Common myeloid progenitor, CD34-positive (primary cell): ENCODE results near the gene PLK2.

ENCODE experiments used
- CTCF ChIA-PET: fragments of 350-600 bp; sonication (Branson Sonifier 250); formaldehyde crosslinking; loops from one replicate; lab custom pipeline; 2021; ENCODE audit warnings: antibody characterized with exemption; lab: Charles Lee
- POLR2A ChIA-PET: fragments of 350-600 bp; sonication (Branson Sonifier 250); formaldehyde crosslinking; loops from one replicate; lab custom pipeline; 2021; ENCODE audit warnings: antibody characterized with exemption; lab: Charles Lee
- DNase-seq, 3 donors: peaks; one replicate each; pipeline versions ENCODE4 v3.0.0 to v3.0.0-alpha.2; 2013
- H3K27ac ChIP-seq, 2 experiments: 1 replicate in 1 of 2; 2 replicates in 1 of 2; pipeline ENCODE4 v1.7.0; 2013; ENCODE audit warnings: inconsistent platforms in 2 of 2, low read length in 2 of 2, mild to moderate bottlenecking in 2 of 2, low read depth in 1 of 2, moderate library complexity in 1 of 2; ENCODE audit not compliant: severe bottlenecking in 2 of 2, insufficient read depth in 1 of 2, poor library complexity in 1 of 2
- H3K27me3 ChIP-seq, 5 experiments: replicated peaks in 2 of 5; 1 replicate in 3 of 5; 2 replicates in 2 of 5; pipeline versions ENCODE4 v1.6.1 to v1.7.0; 2013; ENCODE audit warnings: low read length in 4 of 5, mild to moderate bottlenecking in 2 of 5, moderate library complexity in 2 of 5, inconsistent platforms in 1 of 5; ENCODE audit not compliant: insufficient read depth in 5 of 5, control insufficient read depth in 4 of 5
- H3K36me3 ChIP-seq, 4 experiments: 1 replicate in 2 of 4; 2 replicates in 2 of 4; pipeline versions ENCODE4 v1.6.1 to v1.7.0; 2013; ENCODE audit warnings: low read length in 3 of 4, control low read depth in 1 of 4, mild to moderate bottlenecking in 1 of 4; ENCODE audit not compliant: control insufficient read depth in 4 of 4, insufficient read depth in 4 of 4
- H3K4me1 ChIP-seq, 4 experiments: 1 replicate in 3 of 4; 2 replicates in 1 of 4; pipeline versions ENCODE4 v1.6.1 to v1.7.1; 2013; ENCODE audit warnings: low read length in 3 of 4, mild to moderate bottlenecking in 3 of 4, control low read depth in 1 of 4, inconsistent platforms in 1 of 4, moderate library complexity in 1 of 4; ENCODE audit not compliant: control insufficient read depth in 4 of 4, insufficient read depth in 4 of 4; ENCODE audit errors: control extremely low read depth in 1 of 4
- H3K4me3 ChIP-seq, 7 experiments: 1 replicate in 4 of 7; 2 replicates in 3 of 7; pipeline versions ENCODE4 v1.5.1 to v1.7.0; 2013; ENCODE audit warnings: mild to moderate bottlenecking in 7 of 7, low read length in 6 of 7, moderate library complexity in 6 of 7, inconsistent platforms in 2 of 7, low read depth in 2 of 7, control low read depth in 1 of 7; ENCODE audit not compliant: insufficient read depth in 4 of 7, control insufficient read depth in 1 of 7; ENCODE audit errors: extremely low read depth in 1 of 7
- H3K9me3 ChIP-seq, 5 experiments: 1 replicate in 4 of 5; 2 replicates in 1 of 5; pipeline versions ENCODE4 v1.6.1 to v1.7.1; 2013; ENCODE audit warnings: low read length in 4 of 5, mild to moderate bottlenecking in 2 of 5, inconsistent platforms in 1 of 5, low read depth in 1 of 5, moderate library complexity in 1 of 5; ENCODE audit not compliant: control insufficient read depth in 4 of 5, insufficient read depth in 2 of 5; ENCODE audit errors: control extremely low read depth in 1 of 5
- WGBS: methylation state at CpG from one replicate; pipeline ENCODE4 v1.1.5; 2013; ENCODE audit not compliant: insufficient coverage; 5-methylcytosine and 5-hydroxymethylcytosine counted together

PLK2 gene

DNA sequence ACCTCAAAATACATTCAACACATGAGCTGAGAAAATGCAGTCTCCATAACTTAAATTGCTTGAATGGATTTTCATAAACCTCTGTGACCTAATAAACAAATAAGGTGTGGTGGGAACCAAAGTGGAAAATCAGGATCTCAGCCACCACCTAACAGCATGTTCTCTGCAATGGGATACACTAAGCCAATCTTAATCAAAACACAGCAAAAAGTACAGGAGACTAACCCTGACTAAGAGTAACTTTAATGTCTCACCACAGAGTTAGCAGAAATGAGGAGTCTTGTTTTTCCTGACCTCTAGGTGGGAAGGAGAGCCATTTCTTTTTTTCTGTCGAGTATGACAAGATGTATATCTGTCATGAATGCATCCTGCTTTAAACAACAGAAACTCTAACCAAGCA, 48.5 kb downstream of the PLK2 start:
- Histone ChIP-seq H3K9me3 (no peaks in the 10 kb centered on the region), H3K27ac (no peak overlapping the region), H3K4me1 (no peaks in the 10 kb centered on the region), H3K4me3 (no peak overlapping the region), H3K36me3 (no peaks in the 10 kb centered on the region), H3K27me3 (no peaks in the 10 kb centered on the region)
- no CpG with 5 or more reads among the region's 1 CpG for WGBS
- no peak for DNase-seq
- ChIA-PET CTCF (no interaction called here), POLR2A (no interaction called here)

DNA sequence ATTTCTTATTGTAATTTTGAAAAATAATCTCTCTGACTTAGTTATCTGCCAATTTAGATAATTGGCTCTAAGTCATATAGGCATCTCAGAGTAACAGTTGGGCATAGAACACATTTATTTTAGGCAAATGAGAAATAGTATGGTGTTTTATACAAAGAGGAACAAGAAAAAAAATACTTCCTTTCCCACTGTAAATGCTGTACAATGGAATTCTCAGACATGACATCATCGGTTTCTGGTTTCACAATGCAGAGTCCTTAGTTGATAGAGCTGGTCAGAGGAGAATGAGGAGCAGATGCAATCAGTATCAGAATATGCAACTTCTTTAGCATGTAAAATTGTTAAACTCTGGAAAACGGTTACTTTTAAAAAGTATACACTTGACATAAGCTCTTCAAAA, 49.4 kb downstream of the PLK2 start:
- 100% methylated on average over 1 of the region's 2 CpGs for whole genome bisulfite sequencing
- Histone ChIP-seq H3K4me1 (no peaks in the 10 kb centered on the region), H3K9me3 (no peaks in the 10 kb centered on the region), H3K36me3 (no peaks in the 10 kb centered on the region), H3K4me3 (no peak overlapping the region), H3K27ac (no peak overlapping the region), H3K27me3 (no peaks in the 10 kb centered on the region)
- POLR2A ChIA-PET: no interaction called here
- peak in 1 of 3 donors; percentile 3 for DNase-seq
- CTCF ChIA-PET: no interaction called here

DNA sequence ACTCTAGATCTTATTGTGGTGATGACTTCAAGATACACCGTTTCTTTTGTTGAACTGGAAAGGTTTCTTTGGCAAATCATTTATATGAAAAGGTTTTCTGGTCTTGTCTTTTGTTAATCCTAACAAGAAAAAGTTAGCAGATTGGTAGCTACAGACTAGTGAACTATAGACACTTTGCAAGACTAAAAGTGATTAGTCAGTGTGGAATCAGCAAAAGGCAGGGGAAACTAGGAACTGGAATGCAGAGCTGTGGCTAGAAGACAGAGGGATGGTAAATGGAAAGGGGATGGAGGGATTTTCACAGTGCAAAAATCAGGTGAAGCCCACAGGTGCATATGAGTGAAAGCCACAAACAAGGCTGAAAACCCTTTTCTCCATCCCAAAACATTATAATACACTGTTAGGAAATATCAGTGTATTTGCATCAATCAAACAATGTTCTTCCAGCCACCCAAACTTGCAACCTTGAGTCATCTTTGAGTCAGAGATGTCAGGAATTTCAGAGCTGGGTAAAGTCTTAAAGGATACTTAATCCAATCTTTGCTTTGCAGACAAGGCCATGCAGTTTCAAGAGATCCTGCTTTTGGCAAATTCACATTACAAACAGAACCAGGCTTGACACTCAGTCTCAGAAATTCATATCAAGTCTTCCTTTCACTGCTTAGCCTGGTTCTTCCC, 52.7 kb downstream of the PLK2 start:
- ChIA-PET POLR2A (no interaction called here), CTCF (no interaction called here)
- Histone ChIP-seq H3K27me3 (no peaks in the 10 kb centered on the region), H3K9me3 (no peaks in the 10 kb centered on the region), H3K36me3 (no peaks in the 10 kb centered on the region), H3K4me3 (no peak overlapping the region), H3K27ac (no peak overlapping the region), H3K4me1 (no peaks in the 10 kb centered on the region)
- no peak for DNase-seq
- 100% methylated on average over 1 of the region's 1 CpG for WGBS

DNA sequence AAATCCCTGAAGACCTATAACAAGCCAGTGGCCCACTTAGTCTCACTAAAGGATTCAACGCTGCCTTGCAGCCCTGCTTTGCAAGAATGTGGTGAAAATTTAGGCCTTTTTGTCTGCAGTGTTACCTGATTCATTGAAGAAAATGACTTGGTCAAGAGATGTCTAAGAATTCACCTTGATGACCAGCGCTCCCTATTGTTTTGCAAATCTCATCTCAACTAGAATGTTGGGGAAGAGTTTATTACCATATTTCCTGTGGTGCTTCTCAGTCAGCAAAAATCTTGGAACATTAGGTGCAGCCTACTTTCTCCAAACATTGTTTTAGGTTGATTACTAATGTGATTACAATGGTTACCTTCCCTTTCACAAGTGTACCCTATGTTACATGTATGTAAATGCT, 53.5 kb downstream of the PLK2 start:
- POLR2A ChIA-PET: no interaction called here
- no peaks in the 10 kb centered on the region for H3K36me3 ChIP-seq
- H3K27ac ChIP-seq: no peak overlapping the region
- no peaks in the 10 kb centered on the region for H3K27me3 ChIP-seq
- CTCF ChIA-PET: no interaction called here
- no peaks in the 10 kb centered on the region for H3K9me3 ChIP-seq
- no peak for DNase-seq
- 100% methylated on average over 2 of the region's 2 CpGs for WGBS
- H3K4me1 ChIP-seq: no peaks in the 10 kb centered on the region
- H3K4me3 ChIP-seq: no peak overlapping the region

DNA sequence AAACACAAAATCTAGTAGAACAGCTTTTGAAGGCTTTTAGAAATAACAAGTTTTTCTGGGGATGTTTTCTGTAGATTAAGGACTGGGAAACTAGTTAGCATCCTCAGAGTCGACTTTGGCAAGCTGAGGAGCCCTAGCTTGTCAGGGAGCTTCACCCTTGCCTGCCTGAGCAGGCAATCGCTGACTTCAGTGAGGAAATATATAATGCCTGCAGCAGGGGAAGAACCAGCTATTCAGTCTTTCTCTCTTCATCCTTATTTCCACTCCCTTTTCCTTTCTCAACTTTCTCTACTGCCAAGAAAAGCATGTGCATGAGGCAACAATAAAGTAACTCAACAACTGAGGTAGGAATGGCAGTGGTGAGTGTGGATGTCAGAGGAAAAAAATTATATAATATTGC, 54.7 kb downstream of the PLK2 start:
- no peak for DNase-seq
- WGBS: 50% methylated on average over 2 of the region's 2 CpGs
- Histone ChIP-seq H3K4me3 (no peak overlapping the region), H3K27me3 (no peaks in the 10 kb centered on the region), H3K9me3 (no peaks in the 10 kb centered on the region), H3K27ac (no peak overlapping the region), H3K4me1 (no peaks in the 10 kb centered on the region), H3K36me3 (no peaks in the 10 kb centered on the region)
- ChIA-PET POLR2A (no interaction called here), CTCF (interaction anchor here (0.6 kb wide), 1 partner anchor 18 kb away, joined by 4 read pairs; no protein-coding TSS in a partner anchor)

DNA sequence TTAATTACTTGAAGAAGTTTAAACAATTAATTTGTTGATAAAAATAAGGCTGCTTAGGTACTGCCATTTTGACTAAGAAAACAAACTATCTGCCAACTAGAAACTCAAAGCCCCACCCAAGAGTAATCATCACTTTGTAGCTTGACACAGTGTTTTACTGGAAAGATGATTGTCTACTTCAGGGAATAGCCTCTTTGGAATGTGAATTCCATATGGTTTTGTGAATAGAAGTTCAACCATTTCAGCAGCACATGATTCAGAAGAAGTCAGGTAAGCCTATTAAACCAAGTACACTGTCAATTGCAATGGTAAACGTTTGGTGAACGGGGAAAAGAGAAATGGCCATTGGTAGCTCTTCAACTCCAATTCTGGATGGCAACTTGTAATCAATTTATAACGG, 55.2 kb downstream of the PLK2 start:
- no peak for DNase-seq
- Histone ChIP-seq H3K36me3 (no peaks in the 10 kb centered on the region), H3K27me3 (no peaks in the 10 kb centered on the region), H3K4me3 (no peak overlapping the region), H3K9me3 (no peaks in the 10 kb centered on the region), H3K27ac (no peak overlapping the region), H3K4me1 (no peaks in the 10 kb centered on the region)
- POLR2A ChIA-PET: no interaction called here
- CTCF ChIA-PET: no interaction called here
- WGBS: 100% methylated on average over 2 of the region's 3 CpGs
